ENCODE data around the gene TNK2.

The TNK2 gene

GRCh38 chr3:195932418-195933043 is 24.2 kb upstream of the TNK2 start:
- DNase-seq (ENCODE audit: low read depth), result no peak
- H3K4me3 ChIP-seq (ENCODE audit: low read length), result no peak overlapping the region
- TF ChIP-seq CTCF (conservative IDR thresholded peaks at IDR 0.05; ENCODE audit: low read length), result no peak

- no peak for DNase-seq (ENCODE audit: low read depth)
- no peak overlapping the region for H3K4me3 ChIP-seq (ENCODE audit: low read length)
- TF ChIP-seq CTCF (conservative IDR thresholded peaks at IDR 0.05; ENCODE audit: low read length), result no peak
These were observed 23.4 kb upstream of the TNK2 start for GRCh38 chr3:195931582-195932273.

GRCh38 chr3:195929452-195929851 is 21.1 kb upstream of the TNK2 start:
- no peak for TF ChIP-seq CTCF (conservative IDR thresholded peaks at IDR 0.05; ENCODE audit: low read length)
- no peak for DNase-seq (ENCODE audit: low read depth)

GRCh38 chr3:195921334-195921791 is 13.0 kb upstream of the TNK2 start:
- no peak for TF ChIP-seq CTCF (conservative IDR thresholded peaks at IDR 0.05; ENCODE audit: low read length)
- no peak overlapping the region for H3K4me3 ChIP-seq (ENCODE audit: low read length)
- DNase-seq (ENCODE audit: low read depth), result no peak

More at GRCh38 chr3:195929452-195929851, 21.1 kb upstream of the TNK2 start:
- H3K4me3 ChIP-seq (ENCODE audit: low read length), result no peak overlapping the region

- H3K4me3 ChIP-seq (ENCODE audit: low read length), result no peak overlapping the region
- DNase-seq (ENCODE audit: low read depth), result no peak
- TF ChIP-seq CTCF (conservative IDR thresholded peaks at IDR 0.05; ENCODE audit: low read length), result no peak
These were observed 9.8 kb upstream of the TNK2 start for GRCh38 chr3:195918176-195918575.

- no peak overlapping the region for H3K4me3 ChIP-seq (ENCODE audit: low read length)
- DNase-seq (ENCODE audit: low read depth), result no peak
- no peak for TF ChIP-seq CTCF (conservative IDR thresholded peaks at IDR 0.05; ENCODE audit: low read length)
These were observed 8.6 kb upstream of the TNK2 start for GRCh38 chr3:195916991-195917390.

GRCh38 chr3:195916291-195916690 is 7.9 kb upstream of the TNK2 start:
- DNase-seq (ENCODE audit: low read depth), result no peak
- H3K4me3 ChIP-seq (ENCODE audit: low read length), result no peak overlapping the region
- no peak for TF ChIP-seq CTCF (conservative IDR thresholded peaks at IDR 0.05; ENCODE audit: low read length)
